Measurements from ENCODE around the gene EVC2.

DNA sequence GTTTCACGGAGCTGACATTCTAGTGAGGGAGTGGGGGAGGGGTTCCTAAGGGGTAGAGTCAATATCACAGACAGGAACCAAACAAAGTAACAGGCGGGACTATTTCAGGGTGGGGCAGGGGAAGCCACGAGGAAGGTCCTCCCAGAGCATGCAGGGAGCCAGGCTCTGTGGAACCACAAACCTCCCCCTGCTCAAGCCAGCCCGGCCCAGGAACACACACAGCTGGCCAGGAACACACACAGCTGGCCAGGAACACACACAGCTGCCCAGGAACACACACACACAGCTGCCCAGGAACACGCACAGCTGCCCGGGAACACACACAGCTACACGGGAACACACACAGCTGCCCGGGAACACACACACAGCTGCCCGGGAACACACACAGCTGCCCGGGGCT lies 24.8 kb downstream of the EVC2 start:
- TF ChIP-seq ZFP30 (CRISPR knock-in tag; IDR thresholded peaks at IDR 0.05) (no peak), ZC3H10 (CRISPR knock-in tag; IDR thresholded peaks at IDR 0.05) (no peak), BACH2 (CRISPR knock-in tag; IDR thresholded peaks at IDR 0.05; ENCODE audit: borderline replicate concordance) (no peak), ISL1 (CRISPR knock-in tag; IDR thresholded peaks at IDR 0.05) (no peak)

All from SK-N-SH treated with all-trans-retinoic acid at 6 μM for 48 hours (cell line).